ENCODE results near the gene MAP1LC3B2. TPM values are rescaled to one million over a fixed set of nuclear protein-coding genes. Genes with fewer than 3 reads are reported as not detected.

The MAP1LC3B2 gene
- total RNA-seq, 1 experiment from 2014 or later, result 2.2 TPM

- no peaks in the 10 kb centered on the region for H3K9me3 Mint-ChIP-seq
- DNase-seq (ENCODE audit: low spot score) (no peak), ATAC-seq (no peak)
- no peak overlapping the region for H3K27ac Mint-ChIP-seq
- no peak for TF ChIP-seq SOX15 (CRISPR knock-in tag; IDR thresholded peaks at IDR 0.05)
- no peak for TF ChIP-seq ESRRA (CRISPR knock-in tag; IDR thresholded peaks at IDR 0.05; ENCODE audit: borderline replicate concordance)
- no peak for TF ChIP-seq JAZF1 (CRISPR knock-in tag; IDR thresholded peaks at IDR 0.05)
- no peak for TF ChIP-seq ZNF138 (CRISPR knock-in tag; conservative IDR thresholded peaks at IDR 0.05)
- TF ChIP-seq, protein P1, sequence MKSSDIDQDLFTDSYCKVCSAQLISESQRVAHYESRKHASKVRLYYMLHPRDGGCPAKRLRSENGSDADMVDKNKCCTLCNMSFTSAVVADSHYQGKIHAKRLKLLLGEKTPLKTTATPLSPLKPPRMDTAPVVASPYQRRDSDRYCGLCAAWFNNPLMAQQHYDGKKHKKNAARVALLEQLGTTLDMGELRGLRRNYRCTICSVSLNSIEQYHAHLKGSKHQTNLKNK (CRISPR knock-in tag; IDR thresholded peaks at IDR 0.05), result no peak
- TF ChIP-seq, protein P2, sequence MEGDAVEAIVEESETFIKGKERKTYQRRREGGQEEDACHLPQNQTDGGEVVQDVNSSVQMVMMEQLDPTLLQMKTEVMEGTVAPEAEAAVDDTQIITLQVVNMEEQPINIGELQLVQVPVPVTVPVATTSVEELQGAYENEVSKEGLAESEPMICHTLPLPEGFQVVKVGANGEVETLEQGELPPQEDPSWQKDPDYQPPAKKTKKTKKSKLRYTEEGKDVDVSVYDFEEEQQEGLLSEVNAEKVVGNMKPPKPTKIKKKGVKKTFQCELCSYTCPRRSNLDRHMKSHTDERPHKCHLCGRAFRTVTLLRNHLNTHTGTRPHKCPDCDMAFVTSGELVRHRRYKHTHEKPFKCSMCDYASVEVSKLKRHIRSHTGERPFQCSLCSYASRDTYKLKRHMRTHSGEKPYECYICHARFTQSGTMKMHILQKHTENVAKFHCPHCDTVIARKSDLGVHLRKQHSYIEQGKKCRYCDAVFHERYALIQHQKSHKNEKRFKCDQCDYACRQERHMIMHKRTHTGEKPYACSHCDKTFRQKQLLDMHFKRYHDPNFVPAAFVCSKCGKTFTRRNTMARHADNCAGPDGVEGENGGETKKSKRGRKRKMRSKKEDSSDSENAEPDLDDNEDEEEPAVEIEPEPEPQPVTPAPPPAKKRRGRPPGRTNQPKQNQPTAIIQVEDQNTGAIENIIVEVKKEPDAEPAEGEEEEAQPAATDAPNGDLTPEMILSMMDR (IDR thresholded peaks at IDR 0.05), result no peak
- peaks cover 27% of the 10 kb centered on the region for H3K4me1 Mint-ChIP-seq
- H3K36me3 Mint-ChIP-seq, result no peaks in the 10 kb centered on the region
- CTCF ChIA-PET, result interaction anchor here (0.6 kb wide), 1 partner anchor 133 kb away, joined by 3 read pairs; no protein-coding TSS in a partner anchor
- POLR2A ChIA-PET, result interaction anchor here (0.6 kb wide), 1 partner anchor 1842 kb away, joined by 9 read pairs; no protein-coding TSS in a partner anchor
- H3K27me3 Mint-ChIP-seq (ENCODE audit: low read depth), result no peaks in the 10 kb centered on the region
- no peak overlapping the region for H3K4me3 Mint-ChIP-seq
Observed at GRCh38 chr12:116545144-116545543, 14.0 kb upstream of the MAP1LC3B2 start.

- ChIA-PET POLR2A (no interaction called here), CTCF (interaction anchor here (0.6 kb wide), 2 partner anchors 14 to 1126 kb away, joined by 4 to 5 read pairs; no protein-coding TSS in a partner anchor)
- ATAC-seq (no peak), DNase-seq (ENCODE audit: low spot score) (no peak)
- Mint-ChIP-seq H3K9me3 (no peaks in the 10 kb centered on the region), H3K4me1 (peaks cover 20% of the 10 kb centered on the region), H3K27me3 (ENCODE audit: low read depth) (no peaks in the 10 kb centered on the region), H3K4me3 (no peak overlapping the region), H3K27ac (peak overlapping the region; percentile 25; the same call in 1 of the 2 replicates), H3K36me3 (no peaks in the 10 kb centered on the region)
- TF ChIP-seq MLX (CRISPR knock-in tag; IDR thresholded peaks at IDR 0.05) (no peak), RORB (CRISPR knock-in tag; IDR thresholded peaks at IDR 0.05) (no peak), CBFB (CRISPR knock-in tag; IDR thresholded peaks at IDR 0.05; ENCODE audit: low read depth) (no peak)
- TF ChIP-seq, protein P2 (IDR thresholded peaks at IDR 0.05), result no peak
- TF ChIP-seq, protein P3, sequence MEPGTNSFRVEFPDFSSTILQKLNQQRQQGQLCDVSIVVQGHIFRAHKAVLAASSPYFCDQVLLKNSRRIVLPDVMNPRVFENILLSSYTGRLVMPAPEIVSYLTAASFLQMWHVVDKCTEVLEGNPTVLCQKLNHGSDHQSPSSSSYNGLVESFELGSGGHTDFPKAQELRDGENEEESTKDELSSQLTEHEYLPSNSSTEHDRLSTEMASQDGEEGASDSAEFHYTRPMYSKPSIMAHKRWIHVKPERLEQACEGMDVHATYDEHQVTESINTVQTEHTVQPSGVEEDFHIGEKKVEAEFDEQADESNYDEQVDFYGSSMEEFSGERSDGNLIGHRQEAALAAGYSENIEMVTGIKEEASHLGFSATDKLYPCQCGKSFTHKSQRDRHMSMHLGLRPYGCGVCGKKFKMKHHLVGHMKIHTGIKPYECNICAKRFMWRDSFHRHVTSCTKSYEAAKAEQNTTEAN (CRISPR knock-in tag; IDR thresholded peaks at IDR 0.05), result no peak
Observed at GRCh38 chr12:116545936-116546335, 13.2 kb upstream of the MAP1LC3B2 start.

- no peak for TF ChIP-seq RELA (CRISPR knock-in tag; IDR thresholded peaks at IDR 0.05; ENCODE audit: borderline replicate concordance)
- ChIA-PET POLR2A (no interaction called here), CTCF (no interaction called here)
- ATAC-seq (no peak), DNase-seq (ENCODE audit: low spot score) (no peak)
- H3K27me3 Mint-ChIP-seq (ENCODE audit: low read depth), result no peaks in the 10 kb centered on the region
- H3K9me3 Mint-ChIP-seq, result no peaks in the 10 kb centered on the region
- no peaks in the 10 kb centered on the region for H3K36me3 Mint-ChIP-seq
- no peak overlapping the region for H3K4me3 Mint-ChIP-seq
- no peak overlapping the region for H3K27ac Mint-ChIP-seq
- peaks cover 18% of the 10 kb centered on the region for H3K4me1 Mint-ChIP-seq
Observed at GRCh38 chr12:116547955-116548501, 11.2 kb upstream of the MAP1LC3B2 start.

DNA sequence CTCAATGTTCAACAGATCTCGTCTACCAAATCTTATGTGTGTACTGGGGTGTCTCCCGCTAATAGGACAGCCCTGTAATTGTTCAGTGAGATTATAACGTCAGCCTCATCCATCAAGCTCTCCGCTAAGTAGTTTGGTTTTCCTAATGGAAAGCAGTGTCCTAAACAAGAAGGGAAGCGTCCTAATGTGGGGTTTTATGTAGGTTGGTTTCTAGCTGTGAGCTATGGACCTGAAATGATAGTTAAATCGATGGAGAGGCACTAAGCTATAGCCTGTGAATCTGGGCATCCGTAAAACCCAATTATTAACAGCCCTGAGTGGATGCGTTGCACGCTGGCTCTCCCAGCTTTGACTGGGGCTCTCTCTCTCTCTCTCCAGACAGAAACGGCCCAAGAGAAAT, 9.2 kb upstream of the MAP1LC3B2 start:
- Mint-ChIP-seq H3K36me3 (no peaks in the 10 kb centered on the region), H3K4me1 (peaks cover 13% of the 10 kb centered on the region), H3K4me3 (no peak overlapping the region), H3K27me3 (ENCODE audit: low read depth) (no peaks in the 10 kb centered on the region), H3K9me3 (no peaks in the 10 kb centered on the region), H3K27ac (no peak overlapping the region)
- no peak for DNase-seq (ENCODE audit: low spot score)
- ATAC-seq, result no peak
- CTCF ChIA-PET, result interaction anchor here (0.7 kb wide), 1 partner anchor 25 kb away, joined by 3 read pairs; no protein-coding TSS in a partner anchor
- POLR2A ChIA-PET, result no interaction called here
- TF ChIP-seq ZBTB21 (CRISPR knock-in tag; IDR thresholded peaks at IDR 0.05; ENCODE audit: borderline replicate concordance), result no peak
- TF ChIP-seq ELF4 (CRISPR knock-in tag; IDR thresholded peaks at IDR 0.05; ENCODE audit: low read depth), result no peak
- TF ChIP-seq ETV6 (CRISPR knock-in tag; IDR thresholded peaks at IDR 0.05), result no peak
- no peak for TF ChIP-seq USF1 (CRISPR knock-in tag; IDR thresholded peaks at IDR 0.05)
- no peak for TF ChIP-seq NFYB (CRISPR knock-in tag; conservative IDR thresholded peaks at IDR 0.05; ENCODE audit: low read depth)
- no peak for TF ChIP-seq PRRX2 (CRISPR knock-in tag; IDR thresholded peaks at IDR 0.05)
- TF ChIP-seq, protein P4, sequence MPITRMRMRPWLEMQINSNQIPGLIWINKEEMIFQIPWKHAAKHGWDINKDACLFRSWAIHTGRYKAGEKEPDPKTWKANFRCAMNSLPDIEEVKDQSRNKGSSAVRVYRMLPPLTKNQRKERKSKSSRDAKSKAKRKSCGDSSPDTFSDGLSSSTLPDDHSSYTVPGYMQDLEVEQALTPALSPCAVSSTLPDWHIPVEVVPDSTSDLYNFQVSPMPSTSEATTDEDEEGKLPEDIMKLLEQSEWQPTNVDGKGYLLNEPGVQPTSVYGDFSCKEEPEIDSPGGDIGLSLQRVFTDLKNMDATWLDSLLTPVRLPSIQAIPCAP (CRISPR knock-in tag; IDR thresholded peaks at IDR 0.05), result no peak
- TF ChIP-seq, protein P5, sequence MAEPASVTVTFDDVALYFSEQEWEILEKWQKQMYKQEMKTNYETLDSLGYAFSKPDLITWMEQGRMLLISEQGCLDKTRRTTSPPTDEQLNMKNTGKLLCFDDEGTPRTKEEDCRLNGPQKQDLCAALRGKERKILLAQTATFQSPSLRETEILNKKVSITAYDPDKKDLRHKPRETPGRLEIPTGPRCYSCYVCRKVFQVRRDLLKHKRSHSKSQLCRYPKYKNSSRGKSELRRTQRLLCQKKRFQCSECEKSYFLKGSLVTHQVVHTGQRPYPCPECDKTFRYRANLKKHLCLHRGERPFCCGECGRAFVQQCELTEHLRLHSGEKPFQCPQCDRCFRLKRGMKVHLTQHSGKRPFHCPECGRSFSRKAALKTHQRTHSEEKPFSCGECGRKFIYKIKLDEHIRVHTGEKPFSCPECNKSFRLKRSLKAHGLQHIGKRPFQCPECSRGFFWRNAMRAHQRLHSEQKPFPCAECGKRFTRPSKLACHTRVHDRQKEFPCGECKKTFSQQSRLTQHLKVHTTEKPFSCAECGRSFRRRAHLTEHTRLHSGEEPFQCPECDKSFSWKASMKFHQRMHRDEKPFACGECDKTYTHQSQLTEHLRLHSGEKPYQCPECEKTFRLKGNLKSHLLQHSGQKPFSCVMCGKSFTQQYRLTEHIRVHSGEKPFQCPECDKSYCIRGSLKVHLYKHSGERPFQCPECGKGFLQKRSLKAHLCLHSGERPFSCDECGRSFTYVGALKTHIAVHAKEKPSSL (CRISPR knock-in tag; conservative IDR thresholded peaks at IDR 0.05), result no peak

Data from WTC11 (cell line).